GM19099 (cell line): ENCODE results near the gene NRM.
A peak's percentile ranks its signal among the peaks of the same experiment; 100 is the strongest.

Source experiments
- POLR2A ChIP-seq: IDR thresholded peaks from 3 replicates; pipeline ENCODE4 v1.6.1; 2011; ENCODE audit warnings: low read depth; ENCODE audit not compliant: insufficient read length; ENCODE audit errors: extremely low read depth

Gene NRM

GRCh38 chr6:30720738-30721197 lies 30.0 kb upstream of the NRM start:
- TF ChIP-seq POLR2A = no peak

GRCh38 chr6:30719791-30720737 lies 29.3 kb upstream of the NRM start, which contains the start of gene TUBB:
TSS of gene TUBB (plus strand) at chr6:30720352. CDS start at chr6:30720507, 155 bp downstream.
- peak; percentile 91 for TF ChIP-seq POLR2A

GRCh38 chr6:30719356-30719755 lies 28.6 kb upstream of the NRM start:
- TF ChIP-seq POLR2A = no peak

- peak; percentile 93 for TF ChIP-seq POLR2A
Observed at GRCh38 chr6:30717129-30717844, 26.5 kb upstream of the NRM start, which contains the start of gene MDC1. TSS of gene MDC1 (minus strand) at chr6:30717281. CDS start at chr6:30715175, 2,106 bp downstream.

GRCh38 chr6:30716879-30717128 lies 26.0 kb upstream of the NRM start:
- TF ChIP-seq POLR2A = no peak

GRCh38 chr6:30714263-30714662 lies 23.5 kb upstream of the NRM start:
- no peak for TF ChIP-seq POLR2A

GRCh38 chr6:30712441-30712945 lies 21.7 kb upstream of the NRM start:
- no peak for TF ChIP-seq POLR2A

- TF ChIP-seq POLR2A = peak; percentile 25
Observed at GRCh38 chr6:30711758-30712380, 21.1 kb upstream of the NRM start.

GRCh38 chr6:30709101-30709868 lies 18.5 kb upstream of the NRM start:
- no peak for TF ChIP-seq POLR2A

GRCh38 chr6:30707281-30707850 lies 16.6 kb upstream of the NRM start:
- no peak for TF ChIP-seq POLR2A

- no peak for TF ChIP-seq POLR2A
Observed at GRCh38 chr6:30705620-30706019, 14.8 kb upstream of the NRM start.

GRCh38 chr6:30703821-30704220 lies 13.0 kb upstream of the NRM start:
- no peak for TF ChIP-seq POLR2A

- TF ChIP-seq POLR2A = no peak
Observed at GRCh38 chr6:30703011-30703410, 12.2 kb upstream of the NRM start.

GRCh38 chr6:30700340-30700739 lies 9.6 kb upstream of the NRM start:
- no peak for TF ChIP-seq POLR2A

- no peak for TF ChIP-seq POLR2A
Observed at GRCh38 chr6:30696432-30696831, 5.6 kb upstream of the NRM start.
